Midbrain (tissue), 1 donor: ENCODE results near the gene CDC42EP1.
A peak's percentile ranks its signal among the peaks of the same experiment; 100 is the strongest.
"Not testable (repeated sequence)": the region's sequence is repeated elsewhere in the genome, so short reads cannot be mapped to it uniquely, and the experiment has no call there.

ENCODE experiments used
- DNase-seq: peaks from one replicate; lab custom pipeline; 2025; lab: John Stamatoyannopoulos, UW

CDC42EP1 gene, protein sequence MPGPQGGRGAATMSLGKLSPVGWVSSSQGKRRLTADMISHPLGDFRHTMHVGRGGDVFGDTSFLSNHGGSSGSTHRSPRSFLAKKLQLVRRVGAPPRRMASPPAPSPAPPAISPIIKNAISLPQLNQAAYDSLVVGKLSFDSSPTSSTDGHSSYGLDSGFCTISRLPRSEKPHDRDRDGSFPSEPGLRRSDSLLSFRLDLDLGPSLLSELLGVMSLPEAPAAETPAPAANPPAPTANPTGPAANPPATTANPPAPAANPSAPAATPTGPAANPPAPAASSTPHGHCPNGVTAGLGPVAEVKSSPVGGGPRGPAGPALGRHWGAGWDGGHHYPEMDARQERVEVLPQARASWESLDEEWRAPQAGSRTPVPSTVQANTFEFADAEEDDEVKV

DNA sequence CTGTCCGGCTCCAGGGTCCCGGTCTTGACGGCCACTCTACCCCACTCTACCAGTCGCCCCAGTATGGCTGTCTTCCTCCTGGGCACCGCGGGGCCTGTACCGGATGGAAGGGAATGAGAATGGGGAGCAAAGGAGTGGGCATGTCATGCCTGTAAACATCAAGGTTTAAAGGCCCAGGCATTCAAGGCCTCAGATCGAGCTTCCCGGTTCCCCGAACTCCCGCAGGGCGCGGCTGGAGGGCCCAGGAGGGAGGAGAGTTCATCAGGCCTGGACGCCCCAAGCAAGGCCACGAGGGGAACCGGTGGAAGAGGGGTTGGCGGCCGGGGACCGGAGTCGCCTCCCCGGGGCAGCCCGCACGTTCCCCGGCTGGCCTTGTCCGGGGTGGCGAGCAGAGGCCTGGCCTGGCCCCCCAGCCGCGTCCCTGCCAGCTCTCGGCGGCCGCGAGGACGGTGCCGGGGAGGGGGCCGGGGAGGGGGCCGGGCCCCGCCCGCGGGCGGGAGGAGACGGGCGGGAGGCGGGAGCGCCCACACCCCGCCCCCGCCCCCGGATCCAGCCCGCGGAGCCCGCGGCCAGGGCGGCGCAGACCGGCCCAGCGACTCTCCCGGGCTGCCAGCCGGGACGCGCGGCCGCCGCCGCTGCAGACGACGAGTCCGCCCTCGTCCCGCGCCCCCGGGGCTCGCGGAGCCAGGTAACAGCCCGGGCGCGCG lies at the start of gene CDC42EP1:
Gene CDC42EP1 (plus strand): TSS at position 580 of the 707 bp plus-strand sequence. CDS start 5,870 bp downstream, outside the sequence.
- DNase-seq: peak; percentile 80

DNA sequence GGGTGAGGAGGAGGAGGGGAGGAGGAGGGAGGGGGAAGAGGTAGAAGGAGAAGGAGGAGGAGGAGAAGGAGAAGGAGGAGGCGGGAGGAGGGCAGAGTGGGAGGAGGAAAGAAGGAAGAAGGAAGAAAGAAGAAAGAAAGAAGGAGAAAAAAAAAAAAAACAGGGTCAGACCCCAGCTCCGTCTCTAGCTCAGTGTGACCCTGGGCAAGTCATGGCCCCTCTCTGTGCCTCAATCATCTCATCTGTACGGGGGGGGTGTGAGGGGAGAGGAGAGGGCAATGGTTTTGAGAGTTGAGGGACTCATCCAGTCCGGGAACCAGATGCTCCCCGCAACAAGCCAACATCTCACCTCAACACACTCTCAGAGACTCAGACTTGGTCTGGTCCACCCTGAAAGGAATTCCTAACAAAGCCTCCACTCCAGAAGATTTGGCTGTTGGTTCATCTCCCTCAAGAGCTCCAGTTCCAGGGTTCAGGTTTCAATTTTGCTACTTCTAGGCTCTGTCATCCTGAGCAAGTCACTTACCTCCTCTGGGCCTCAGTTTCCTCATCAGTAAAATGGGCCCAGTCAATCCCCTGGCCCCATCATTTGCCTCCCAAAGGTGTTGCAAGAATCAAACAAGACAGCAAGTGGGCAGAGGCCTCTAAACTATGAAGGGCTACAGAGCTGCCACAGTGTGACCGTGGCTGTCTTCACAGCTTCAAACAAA lies 48.7 kb upstream of the CDC42EP1 start:
- DNase-seq: no peak

DNA sequence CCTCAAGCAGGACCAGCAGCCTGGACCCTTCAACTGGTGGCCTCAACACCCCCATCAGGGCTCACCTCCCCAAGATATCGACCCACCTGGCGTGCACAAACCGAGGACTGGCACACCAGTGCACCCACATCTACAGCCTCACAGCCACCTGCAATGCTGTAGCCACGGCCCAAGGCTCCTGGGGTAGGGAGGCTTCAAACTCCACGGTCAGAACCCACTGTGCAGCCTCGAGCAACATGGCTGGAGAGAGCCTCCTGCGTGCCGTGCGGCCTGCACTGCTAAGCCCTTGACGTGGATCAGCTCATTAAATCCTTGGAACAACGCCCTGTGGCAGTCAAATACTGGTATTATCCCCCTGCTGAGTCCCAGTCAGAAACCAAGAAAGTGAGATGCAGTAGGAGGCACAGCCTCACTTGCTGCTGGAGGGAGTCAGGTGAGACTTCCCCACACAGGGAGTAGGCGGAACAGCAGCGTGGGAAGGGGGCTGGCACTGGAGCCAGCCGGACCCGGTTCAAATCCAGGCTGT lies 45.7 kb upstream of the CDC42EP1 start:
- DNase-seq: no peak

DNA sequence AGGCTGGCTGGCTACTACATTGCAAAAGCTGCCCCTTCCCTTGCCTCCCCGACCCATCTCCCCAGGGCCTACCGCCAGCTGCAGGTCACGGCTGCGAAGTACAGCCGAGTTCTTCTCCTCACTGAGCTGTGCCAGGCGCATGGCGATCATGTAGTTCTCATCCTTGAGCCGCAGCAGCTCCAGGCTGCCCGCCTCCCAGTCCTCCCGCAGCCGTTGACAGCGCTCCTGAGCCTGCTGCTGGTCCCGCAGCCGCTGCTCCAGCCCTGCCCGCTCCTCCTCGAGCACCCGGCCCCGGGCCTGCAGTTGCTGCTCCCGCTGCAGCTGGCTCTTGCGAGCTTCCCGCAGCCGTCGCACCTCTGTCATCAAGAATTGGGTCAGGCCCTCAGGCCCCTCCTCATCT lies 44.4 kb upstream of the CDC42EP1 start:
- DNase-seq: no peak

DNA sequence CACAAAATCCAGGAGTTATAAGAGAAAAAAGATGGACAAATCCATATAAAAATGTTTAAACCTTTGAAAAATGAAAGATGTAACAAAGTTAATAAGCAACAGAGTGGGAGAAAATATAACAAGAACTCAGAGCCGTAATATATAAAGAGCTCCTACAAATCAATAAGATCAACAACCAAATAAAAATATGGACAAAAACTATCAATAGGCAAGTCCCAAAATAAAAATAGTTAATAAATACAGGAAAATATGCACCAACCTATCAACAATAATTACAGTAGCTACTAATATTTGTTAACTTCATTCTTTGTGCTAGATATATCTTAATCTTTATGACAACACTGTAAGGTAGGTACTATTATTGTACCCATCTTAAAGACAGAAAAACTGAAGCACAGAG lies 43.8 kb upstream of the CDC42EP1 start:
- no peak for DNase-seq

DNA sequence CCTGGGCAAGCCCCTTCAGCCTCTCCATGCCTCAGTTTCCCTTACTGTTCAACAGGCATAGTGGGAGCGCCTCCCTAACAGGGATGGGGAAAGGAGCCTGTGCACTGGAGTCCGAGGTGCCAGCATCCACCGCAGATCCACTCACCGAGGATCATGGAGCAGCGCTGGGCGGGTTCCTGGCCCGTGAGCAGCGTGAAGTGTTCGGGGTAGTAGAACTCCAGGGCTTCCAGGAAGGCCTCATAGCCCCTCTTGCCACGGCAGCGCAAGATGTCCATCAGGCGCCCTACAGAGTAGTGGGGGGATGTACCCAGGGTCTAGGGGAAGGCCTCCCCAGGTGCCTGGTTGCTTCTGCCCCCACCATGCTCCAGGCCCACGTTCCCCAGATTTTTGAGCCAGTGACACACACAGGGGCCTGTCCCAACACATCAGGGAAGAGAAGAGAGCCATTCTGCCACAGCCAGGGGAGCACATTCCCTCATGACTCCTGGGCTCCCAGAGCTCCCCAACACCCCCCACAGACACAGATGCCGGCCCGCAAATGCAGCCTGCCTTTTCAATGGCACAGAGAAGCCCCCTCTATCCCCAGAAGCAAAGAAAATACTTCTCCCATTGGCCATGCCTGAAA lies 42.3 kb upstream of the CDC42EP1 start:
- no peak for DNase-seq

DNA sequence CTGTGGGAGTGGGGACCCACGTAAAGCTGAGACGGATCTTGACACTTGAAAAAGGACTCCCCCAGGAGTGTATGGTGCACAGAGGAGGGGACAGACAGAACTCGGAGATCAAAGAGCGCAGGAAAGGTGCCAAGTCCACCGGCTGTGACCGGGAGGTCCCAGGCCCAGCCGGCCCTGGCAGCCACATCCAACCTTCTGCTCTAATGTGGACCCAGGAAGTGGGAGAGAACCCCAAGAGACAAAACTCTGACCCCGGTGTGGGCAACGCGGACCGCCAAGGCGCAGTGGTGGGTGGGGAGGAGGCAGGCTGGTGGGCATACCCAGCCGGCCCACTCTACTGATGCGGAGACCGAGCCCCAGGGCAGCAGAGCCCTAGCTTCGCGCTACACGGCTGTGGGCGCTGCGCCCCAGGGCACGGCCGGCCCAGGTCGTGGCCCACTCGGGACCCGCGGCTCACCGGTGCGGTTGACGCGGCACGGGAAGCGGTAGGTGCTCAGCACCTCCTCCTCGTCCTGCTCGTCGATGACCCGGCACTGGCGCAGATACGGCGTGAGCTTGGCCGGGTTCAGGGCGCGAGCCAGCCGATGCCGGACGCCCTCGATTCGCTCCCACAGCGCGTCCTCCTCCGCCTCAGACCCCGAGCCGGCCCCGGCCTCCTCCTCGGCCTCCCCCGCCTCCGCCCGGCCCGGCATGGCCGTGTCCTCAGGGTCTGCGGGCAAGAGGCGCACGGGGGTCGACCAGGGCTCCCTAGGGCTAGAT lies 41.6 kb upstream of the CDC42EP1 start:
- no peak for DNase-seq

DNA sequence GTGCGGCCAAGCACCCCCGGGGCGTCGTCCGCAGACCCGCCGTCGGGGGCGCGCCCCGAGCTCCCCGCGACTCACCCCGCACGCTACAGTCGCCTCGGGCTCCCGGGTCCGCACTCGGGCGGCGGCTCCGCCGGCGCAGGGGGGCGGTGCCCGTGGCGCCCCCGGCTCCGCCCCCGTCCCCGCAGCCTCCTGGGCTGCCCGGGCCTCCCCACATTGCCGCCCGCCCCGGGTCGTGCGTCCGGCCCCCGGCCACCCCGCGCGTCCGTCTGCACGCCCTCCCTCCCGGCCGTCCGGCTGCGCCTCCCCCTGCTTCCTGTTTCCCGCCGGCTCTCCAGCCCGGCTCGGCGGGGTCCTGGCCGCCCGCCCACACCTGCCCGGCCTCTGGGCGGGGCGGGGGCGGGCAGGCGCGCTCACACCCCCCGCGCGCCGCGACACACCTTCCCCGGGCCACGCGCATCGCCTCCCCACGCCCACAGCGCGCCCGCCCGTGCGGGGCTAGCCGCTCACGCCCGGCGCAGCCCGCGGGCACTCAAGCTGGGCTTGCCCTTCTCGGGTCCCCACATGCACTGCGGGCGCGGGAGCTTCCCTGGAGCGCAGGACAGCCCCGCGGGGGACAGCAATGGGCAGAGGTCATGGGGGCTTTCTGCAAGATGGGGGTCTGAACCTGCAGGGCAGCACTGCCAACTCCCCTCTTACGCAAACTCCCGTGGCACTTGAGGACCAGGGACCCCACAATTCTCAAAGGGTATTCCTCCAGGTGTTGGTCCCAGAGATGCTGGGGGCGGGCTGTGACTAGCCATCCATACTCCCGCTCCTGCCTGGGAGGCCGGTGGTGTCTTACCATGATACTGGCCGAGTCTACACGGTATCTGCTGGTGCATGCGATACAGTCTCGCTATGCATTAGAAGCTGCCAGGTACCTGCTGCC lies 40.7 kb upstream of the CDC42EP1 start, which contains the start of gene CARD10:
Gene CARD10 (minus strand): TSS at position 148 of the 928 bp plus-strand sequence. CDS start 215 bp downstream, outside the sequence.
- DNase-seq: no peak

DNA sequence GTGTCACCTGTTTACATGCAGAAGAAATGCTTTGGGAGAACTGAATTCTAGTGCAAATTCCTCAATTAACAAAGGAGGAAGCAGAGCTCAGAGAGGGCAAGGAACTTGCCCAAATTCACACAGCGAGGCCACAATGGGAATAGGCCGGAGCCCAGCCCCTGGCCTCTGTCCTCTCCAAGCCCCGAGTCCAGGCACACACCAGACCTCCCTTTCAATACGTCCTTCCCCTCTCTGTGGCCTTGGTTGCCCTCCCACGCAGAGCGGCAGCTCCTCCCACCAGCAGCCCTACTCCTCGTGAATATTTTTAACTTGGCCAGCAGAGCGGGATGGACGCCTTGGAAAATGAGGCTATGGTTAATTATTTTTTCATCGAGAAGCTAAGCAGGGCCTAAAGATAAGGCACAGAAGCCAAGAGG lies 39.5 kb upstream of the CDC42EP1 start:
- DNase-seq: no peak

DNA sequence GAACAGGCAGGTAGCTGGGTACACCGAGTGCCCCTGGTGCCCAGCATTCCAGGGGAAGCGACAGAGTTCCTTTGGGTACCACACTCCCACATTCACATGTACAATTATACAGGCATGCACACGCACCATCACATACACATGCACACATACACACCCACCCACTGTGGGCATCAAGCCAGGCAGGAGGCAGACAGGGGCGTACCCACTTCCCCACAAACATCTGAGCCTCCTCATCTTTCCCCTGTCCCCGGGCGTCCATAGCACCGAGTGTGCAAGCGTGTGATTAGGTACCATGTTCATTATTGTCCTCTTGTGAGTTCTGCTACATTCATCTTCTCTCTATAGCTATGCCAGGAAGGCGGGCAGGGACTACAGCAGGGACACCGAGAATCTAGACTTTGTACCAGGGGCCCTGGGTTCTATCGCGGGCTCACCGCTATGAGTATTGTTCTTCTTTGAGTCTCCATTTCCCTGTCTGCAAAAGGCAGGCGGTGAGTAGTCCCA lies 39.0 kb upstream of the CDC42EP1 start:
- DNase-seq: no peak

DNA sequence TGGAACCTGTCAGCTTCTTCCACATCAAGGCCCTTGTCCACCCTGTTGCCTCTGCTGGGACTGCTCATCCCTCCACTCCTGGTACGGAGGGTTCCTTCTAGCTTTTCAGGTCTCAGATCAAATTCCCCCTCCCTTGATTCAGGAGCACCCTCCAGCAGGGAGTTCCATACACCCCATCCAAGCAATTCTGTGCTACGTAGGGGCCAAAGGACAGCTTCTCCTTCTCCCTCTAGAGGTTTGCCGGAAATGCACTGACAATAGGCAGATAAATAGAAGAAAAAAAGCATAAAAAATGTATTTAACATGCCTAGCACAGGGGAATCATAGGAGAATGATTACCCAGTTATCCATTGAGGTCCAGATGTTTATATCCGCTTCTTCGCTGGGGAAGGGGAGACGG lies 37.8 kb upstream of the CDC42EP1 start:
- DNase-seq: no peak

DNA sequence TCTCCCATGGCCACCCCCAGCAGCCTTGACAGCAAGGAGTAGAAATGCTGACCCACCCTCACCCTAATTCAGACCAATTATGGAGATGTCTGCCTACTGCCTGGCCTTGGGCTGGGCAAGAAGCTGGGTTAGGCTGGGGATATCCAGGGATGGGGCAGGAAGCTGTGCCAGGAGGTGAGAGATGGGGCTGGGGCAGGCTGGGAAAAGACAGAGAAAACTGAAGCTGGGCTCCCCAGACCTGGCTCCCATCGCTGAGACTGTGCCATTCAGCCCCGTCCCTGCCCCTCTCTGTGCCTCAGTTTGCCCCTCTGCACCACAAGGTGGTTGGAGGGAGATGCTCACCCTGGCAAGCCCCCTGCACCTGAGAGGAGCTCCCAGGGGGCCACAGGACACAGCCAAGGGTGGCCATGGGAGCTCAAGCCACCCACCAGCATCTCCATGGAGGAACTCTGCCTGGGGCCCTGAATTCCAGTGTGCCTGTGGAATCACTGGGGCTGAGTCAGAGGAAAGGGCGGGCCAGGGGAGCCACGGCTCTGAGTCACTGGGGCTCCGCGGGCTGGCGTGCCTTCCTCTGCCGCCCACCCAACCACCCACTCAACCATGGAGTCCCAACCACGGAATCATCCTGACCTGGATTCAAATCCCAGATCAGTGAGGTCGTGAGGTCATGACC lies 35.1 kb upstream of the CDC42EP1 start:
- no peak for DNase-seq

DNA sequence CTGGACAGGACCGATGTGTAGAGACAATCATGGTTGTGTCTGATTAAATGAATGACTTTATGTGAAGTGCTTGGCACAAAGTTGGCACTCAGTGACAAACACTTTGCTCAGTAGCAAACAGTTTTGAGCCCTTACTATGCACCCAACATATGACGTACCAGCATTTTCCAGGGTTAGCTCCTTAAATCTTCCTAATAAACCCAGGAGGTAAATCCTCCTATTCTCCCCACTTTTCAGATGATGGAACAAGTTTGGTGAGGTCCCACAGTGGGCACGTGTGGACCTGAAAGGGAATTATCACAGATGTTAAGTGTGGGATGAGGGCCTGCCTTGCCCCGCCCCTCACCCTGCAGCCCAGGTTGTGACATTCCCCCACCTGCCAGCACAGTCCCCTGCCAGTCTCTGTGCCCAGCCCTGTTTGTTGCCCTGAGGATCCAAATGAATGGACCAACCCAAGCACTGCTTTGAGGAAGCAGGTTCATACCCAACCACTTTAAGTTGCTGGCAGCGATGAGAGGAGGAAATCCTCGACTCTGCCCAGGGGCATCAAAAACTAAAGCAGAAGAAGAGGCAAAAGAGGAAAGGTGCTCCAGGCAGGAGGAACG lies 34.4 kb upstream of the CDC42EP1 start:
- DNase-seq: no peak

DNA sequence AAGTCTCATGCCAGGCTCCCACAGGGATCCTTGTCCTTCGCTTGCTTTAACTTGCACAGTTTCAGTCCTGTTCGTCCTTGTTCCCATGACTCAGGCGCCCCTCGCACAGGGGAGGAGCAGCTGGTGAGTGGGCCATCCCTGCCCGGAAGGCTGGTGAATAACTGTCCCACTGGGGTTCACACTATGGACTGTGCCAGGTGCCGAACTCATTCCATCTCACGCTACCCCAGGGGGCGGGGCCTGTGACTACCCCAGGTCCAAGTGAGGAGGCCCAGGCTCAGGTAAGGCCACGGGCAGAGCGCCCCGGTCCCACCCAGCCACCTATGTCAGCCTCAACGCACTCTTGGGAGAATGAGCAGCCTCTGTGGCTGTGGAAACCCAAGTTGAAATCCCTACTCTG lies 33.9 kb upstream of the CDC42EP1 start:
- DNase-seq: no peak

DNA sequence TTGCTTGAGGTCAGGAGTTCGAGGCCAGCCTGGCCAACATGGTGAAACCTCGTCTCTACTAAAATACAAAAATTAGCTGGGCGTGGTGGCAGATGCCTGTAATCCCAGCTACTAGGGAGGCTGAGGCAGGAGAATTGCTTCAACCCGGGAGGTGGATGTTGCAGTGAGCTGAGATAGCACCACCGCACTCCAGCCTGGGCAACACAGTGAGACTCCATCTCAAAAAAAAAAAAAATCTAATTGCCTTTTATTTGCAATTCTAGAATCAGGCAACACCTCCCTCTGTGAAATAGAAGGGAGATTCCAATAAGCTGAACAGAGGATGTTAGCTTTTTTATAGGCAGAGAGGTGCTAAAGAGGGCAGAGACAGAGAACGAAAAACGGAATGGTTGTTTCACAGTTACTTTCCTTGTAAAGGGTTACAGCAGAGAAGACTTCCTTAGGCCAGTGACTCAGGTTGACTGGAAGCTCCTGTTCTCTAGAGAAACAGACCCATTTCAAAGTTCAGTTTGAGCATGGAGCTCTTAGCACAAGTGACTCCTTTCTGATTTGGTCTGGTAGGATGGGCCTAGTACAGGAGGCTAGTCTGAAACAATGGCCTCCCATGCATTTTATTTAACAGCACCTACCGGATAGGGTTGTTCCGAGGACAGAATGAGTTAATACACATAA lies 33.1 kb upstream of the CDC42EP1 start:
- DNase-seq: not testable (repeated sequence)

DNA sequence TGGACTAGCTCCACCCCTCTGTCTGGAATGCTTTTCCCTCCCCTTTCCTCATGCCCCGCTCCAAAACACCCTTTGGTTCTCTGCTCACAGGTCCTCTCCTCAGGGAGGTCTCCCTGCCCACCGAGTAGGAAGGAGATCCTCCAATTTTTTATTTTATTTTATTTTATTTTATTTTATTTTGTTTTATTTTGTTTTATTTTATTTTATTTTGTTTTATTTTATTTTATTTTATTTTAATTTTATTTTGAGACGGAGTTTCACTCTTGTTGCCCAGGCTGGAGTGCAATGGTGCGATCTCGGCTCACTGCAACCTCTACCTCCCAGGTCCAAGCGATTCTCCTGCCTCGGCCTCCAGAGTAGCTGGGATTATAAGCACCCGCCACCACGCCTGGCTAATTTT lies 32.3 kb upstream of the CDC42EP1 start:
- DNase-seq: not testable (repeated sequence)

DNA sequence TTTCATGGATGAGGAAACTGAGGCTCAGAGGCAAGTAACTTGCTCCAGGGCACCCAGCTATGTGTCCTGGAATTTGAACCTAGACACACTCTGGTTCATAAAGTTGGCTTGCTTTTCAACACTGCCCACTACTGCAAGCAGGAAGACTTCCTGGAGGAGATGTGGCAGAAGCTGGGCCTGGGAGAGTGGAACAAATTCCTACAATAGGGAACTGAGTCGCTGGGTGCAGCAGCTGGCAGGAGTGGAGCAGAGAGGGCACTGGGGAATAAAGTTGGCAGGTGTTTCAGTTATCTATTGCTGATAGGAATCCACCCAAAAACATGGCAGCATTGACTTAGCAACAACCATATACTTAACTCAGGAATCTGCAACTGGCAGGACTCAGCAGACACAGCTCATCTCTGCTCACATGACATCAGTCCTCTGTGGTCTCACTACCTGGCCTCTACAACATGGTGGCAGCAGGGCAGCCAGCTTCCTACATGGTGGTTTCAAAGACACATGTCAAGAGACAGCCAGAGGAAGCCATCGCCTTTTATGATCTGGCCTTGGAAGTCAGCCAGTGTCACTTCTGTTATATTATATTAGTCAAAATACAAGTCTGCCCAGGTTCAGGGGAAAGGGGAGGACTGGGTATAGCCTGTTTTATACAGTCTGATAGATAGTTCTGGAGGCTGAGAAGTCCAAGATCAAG lies 30.5 kb upstream of the CDC42EP1 start:
- DNase-seq: no peak

DNA sequence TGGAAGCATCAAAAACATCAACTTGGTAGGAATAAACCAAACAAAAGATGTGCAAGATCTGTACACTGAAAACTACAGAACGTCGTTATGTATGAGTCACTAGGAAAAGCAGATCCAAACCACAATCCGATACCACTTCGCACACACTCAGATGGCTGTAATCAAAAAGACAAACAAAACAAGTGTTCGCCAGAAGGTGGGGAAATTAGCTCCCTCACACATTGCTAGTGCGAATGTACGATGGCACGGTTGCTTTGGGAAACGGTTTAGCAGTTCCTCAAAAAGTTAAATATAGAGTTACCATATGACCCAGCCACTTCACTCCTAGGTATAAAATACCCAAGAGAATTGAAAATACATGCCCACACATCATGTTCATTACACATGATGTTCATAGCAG lies 26.3 kb upstream of the CDC42EP1 start:
- DNase-seq: no peak
